Measurements from ENCODE around the gene PHLPP1.

PHLPP1 gene

GRCh38 chr18:62862466-62862865, 147.1 kb downstream of the PHLPP1 start:
- ATAC-seq (ENCODE audit: low read depth) = no peak
- DNase-seq (ENCODE audit: low spot score) = no peak
- H3K4me3 ChIP-seq (ENCODE audit: severe bottlenecking) = no peak overlapping the region
- no peaks in the 10 kb centered on the region for H3K27me3 ChIP-seq (ENCODE audit: insufficient read depth, poor library complexity, severe bottlenecking)
- peaks cover 7% of the 10 kb centered on the region for H3K4me1 ChIP-seq (ENCODE audit: insufficient read depth, poor library complexity, severe bottlenecking)
- peaks cover 1% of the 10 kb centered on the region for H3K9me3 ChIP-seq (ENCODE audit: severe bottlenecking)
- no peak for TF ChIP-seq CTCF (IDR thresholded peaks at IDR 0.05; ENCODE audit: poor library complexity, severe bottlenecking)
- H3K36me3 ChIP-seq (ENCODE audit: low read depth) = peaks cover 6% of the 10 kb centered on the region; the same call in 1 of the 2 replicates
- no peak overlapping the region for H3K27ac ChIP-seq (ENCODE audit: poor library complexity, severe bottlenecking)

GRCh38 chr18:62863579-62864001, 148.2 kb downstream of the PHLPP1 start:
- Histone ChIP-seq H3K9me3 (ENCODE audit: severe bottlenecking) (peaks cover 1% of the 10 kb centered on the region), H3K27ac (ENCODE audit: poor library complexity, severe bottlenecking) (peak overlapping the region; percentile 18), H3K27me3 (ENCODE audit: insufficient read depth, poor library complexity, severe bottlenecking) (no peaks in the 10 kb centered on the region), H3K36me3 (ENCODE audit: low read depth) (peaks cover 6% of the 10 kb centered on the region; the same call in 1 of the 2 replicates), H3K4me3 (ENCODE audit: severe bottlenecking) (no peak overlapping the region), H3K4me1 (ENCODE audit: insufficient read depth, poor library complexity, severe bottlenecking) (peaks cover 7% of the 10 kb centered on the region)
- ATAC-seq (ENCODE audit: low read depth) (peak; percentile 44), DNase-seq (ENCODE audit: low spot score) (no peak)
- TF ChIP-seq CTCF (IDR thresholded peaks at IDR 0.05; ENCODE audit: poor library complexity, severe bottlenecking) = no peak

- ATAC-seq (ENCODE audit: low read depth) (no peak), DNase-seq (ENCODE audit: low spot score) (no peak)
- peaks cover 7% of the 10 kb centered on the region for H3K4me1 ChIP-seq (ENCODE audit: insufficient read depth, poor library complexity, severe bottlenecking)
- H3K36me3 ChIP-seq (ENCODE audit: low read depth) = peaks cover 6% of the 10 kb centered on the region; the same call in 1 of the 2 replicates
- no peak for TF ChIP-seq CTCF (IDR thresholded peaks at IDR 0.05; ENCODE audit: poor library complexity, severe bottlenecking)
- H3K27me3 ChIP-seq (ENCODE audit: insufficient read depth, poor library complexity, severe bottlenecking) = no peaks in the 10 kb centered on the region
- H3K27ac ChIP-seq (ENCODE audit: poor library complexity, severe bottlenecking) = no peak overlapping the region
- H3K4me3 ChIP-seq (ENCODE audit: severe bottlenecking) = no peak overlapping the region
- H3K9me3 ChIP-seq (ENCODE audit: severe bottlenecking) = peaks cover 1% of the 10 kb centered on the region
These were observed 150.2 kb downstream of the PHLPP1 start for GRCh38 chr18:62865498-62865897.

DNA sequence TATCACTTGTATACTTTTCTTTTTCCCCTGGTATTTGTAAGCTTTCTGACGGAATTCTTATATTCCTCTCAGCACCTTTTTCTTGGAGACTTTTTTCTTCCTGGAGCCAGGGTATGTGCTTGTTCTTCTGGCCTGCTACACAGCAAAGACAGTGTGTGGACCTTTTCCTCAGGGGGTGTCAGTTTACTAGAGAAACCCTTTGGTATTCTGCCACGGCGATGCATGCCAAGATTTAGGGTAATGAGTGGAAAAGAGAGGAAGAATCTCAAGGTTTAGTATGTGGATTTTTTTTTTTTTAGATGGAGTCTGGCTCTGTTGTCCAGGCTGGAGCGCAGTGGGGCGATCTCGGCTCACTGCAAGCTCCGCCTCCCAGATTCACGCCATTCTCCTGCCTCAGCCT, 152.2 kb downstream of the PHLPP1 start:
- Histone ChIP-seq H3K27ac (ENCODE audit: poor library complexity, severe bottlenecking) (no peak overlapping the region), H3K9me3 (ENCODE audit: severe bottlenecking) (peaks cover 1% of the 10 kb centered on the region), H3K4me3 (ENCODE audit: severe bottlenecking) (no peak overlapping the region), H3K36me3 (ENCODE audit: low read depth) (no peaks in the 10 kb centered on the region), H3K4me1 (ENCODE audit: insufficient read depth, poor library complexity, severe bottlenecking) (peaks cover 7% of the 10 kb centered on the region), H3K27me3 (ENCODE audit: insufficient read depth, poor library complexity, severe bottlenecking) (no peaks in the 10 kb centered on the region)
- TF ChIP-seq CTCF (IDR thresholded peaks at IDR 0.05; ENCODE audit: poor library complexity, severe bottlenecking) = no peak
- no peak for DNase-seq (ENCODE audit: low spot score)
- no peak for ATAC-seq (ENCODE audit: low read depth)

- Histone ChIP-seq H3K9me3 (ENCODE audit: severe bottlenecking) (peaks cover 1% of the 10 kb centered on the region), H3K27me3 (ENCODE audit: insufficient read depth, poor library complexity, severe bottlenecking) (no peaks in the 10 kb centered on the region), H3K36me3 (ENCODE audit: low read depth) (no peaks in the 10 kb centered on the region), H3K4me1 (ENCODE audit: insufficient read depth, poor library complexity, severe bottlenecking) (peaks cover 4% of the 10 kb centered on the region), H3K4me3 (ENCODE audit: severe bottlenecking) (no peak overlapping the region), H3K27ac (ENCODE audit: poor library complexity, severe bottlenecking) (no peak overlapping the region)
- ATAC-seq (ENCODE audit: low read depth) (no peak), DNase-seq (ENCODE audit: low spot score) (no peak)
- TF ChIP-seq CTCF (IDR thresholded peaks at IDR 0.05; ENCODE audit: poor library complexity, severe bottlenecking) = no peak
These were observed 153.3 kb downstream of the PHLPP1 start for GRCh38 chr18:62868645-62869044.
